ENCODE measurements around the gene CUBN. TPM values are rescaled to one million over a fixed set of nuclear protein-coding genes. Genes with fewer than 3 reads are reported as not detected.

Gene CUBN
- total RNA-seq, 1 donor, result 1.1 TPM

DNA sequence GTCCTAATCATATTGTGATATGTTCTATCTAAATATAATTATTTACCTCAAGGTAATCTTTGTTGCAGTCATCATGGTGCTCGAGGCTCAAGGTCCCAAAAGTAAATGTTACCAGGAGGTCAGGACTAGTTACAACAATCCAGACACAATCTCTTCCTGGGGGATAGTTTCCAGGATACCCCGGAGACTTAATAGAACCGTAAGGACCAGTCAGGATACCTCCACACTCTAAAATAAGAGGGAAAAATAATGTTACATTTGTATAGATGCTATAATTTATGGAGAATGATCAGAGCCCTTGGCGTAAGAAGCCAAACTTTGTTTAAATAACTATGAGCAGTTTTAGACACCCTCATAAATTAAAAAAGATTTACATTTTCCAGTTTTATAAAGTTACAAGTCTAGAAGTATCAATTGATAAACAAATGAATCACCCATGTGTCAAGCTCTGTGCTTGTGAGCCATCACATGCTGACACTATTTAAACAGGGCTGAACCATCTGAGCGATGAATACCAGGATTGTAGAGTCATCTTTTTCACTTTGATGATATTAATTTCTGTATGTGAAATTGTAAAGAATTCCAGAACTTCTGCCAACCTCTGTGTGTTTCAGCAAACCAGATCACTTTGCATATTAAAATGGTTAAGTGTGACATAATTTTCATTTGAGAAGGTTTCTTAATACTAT, 41.3 kb downstream of the CUBN start:
- Histone ChIP-seq H2AFZ (ENCODE audit: low read length) (no peak overlapping the region), H3K9me3 (ENCODE audit: low read depth, low read length) (no peaks in the 10 kb centered on the region), H3K36me3 (ENCODE audit: insufficient read depth, low read length) (no peaks in the 10 kb centered on the region), H3K4me3 (ENCODE audit: insufficient read depth, low read length) (no peak overlapping the region), H3K4me1 (ENCODE audit: insufficient read depth, low read length) (peaks cover 16% of the 10 kb centered on the region), H3K27me3 (ENCODE audit: insufficient read depth, low read length) (no peaks in the 10 kb centered on the region), H3K4me2 (ENCODE audit: insufficient read depth, low read length) (peak overlapping the region; percentile 3), H3K79me2 (ENCODE audit: insufficient read depth, low read length) (no peaks in the 10 kb centered on the region), H3K27ac (ENCODE audit: low read depth, low read length) (peak overlapping the region; percentile 44), H4K20me1 (ENCODE audit: insufficient read depth, low read length) (no peaks in the 10 kb centered on the region)
- TF ChIP-seq, protein P1, sequence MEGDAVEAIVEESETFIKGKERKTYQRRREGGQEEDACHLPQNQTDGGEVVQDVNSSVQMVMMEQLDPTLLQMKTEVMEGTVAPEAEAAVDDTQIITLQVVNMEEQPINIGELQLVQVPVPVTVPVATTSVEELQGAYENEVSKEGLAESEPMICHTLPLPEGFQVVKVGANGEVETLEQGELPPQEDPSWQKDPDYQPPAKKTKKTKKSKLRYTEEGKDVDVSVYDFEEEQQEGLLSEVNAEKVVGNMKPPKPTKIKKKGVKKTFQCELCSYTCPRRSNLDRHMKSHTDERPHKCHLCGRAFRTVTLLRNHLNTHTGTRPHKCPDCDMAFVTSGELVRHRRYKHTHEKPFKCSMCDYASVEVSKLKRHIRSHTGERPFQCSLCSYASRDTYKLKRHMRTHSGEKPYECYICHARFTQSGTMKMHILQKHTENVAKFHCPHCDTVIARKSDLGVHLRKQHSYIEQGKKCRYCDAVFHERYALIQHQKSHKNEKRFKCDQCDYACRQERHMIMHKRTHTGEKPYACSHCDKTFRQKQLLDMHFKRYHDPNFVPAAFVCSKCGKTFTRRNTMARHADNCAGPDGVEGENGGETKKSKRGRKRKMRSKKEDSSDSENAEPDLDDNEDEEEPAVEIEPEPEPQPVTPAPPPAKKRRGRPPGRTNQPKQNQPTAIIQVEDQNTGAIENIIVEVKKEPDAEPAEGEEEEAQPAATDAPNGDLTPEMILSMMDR (IDR thresholded peaks at IDR 0.05; ENCODE audit: extremely low read depth, low read depth, low read length), result no peak
- peak; percentile 29 for DNase-seq (ENCODE audit: insufficient read length, low spot score, missing footprints)

DNA sequence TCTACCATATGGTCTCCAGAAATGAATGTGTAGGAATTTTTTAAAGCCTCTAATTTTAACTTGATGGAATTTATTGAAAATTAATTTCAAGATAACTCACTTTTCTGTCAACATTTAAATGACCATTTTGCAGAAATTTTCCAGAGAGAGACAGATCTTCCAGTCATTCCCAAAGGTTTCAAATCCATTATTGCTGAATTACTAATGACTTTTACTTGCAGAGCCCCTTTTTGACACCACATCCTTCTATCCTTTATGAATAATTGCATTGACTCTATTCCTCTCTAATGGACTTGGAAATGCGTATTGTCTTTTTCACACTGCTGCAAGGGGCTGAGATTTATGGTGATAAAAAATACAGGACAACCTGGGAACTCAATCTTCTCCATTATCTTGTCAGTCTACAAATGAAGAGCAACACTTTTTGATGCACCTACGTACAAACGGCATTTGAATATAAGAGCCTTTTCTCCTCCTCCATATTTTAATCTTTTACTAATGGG, 42.7 kb downstream of the CUBN start:
- TF ChIP-seq, protein P1 (IDR thresholded peaks at IDR 0.05; ENCODE audit: extremely low read depth, low read depth, low read length), result no peak
- Histone ChIP-seq H3K9me3 (ENCODE audit: low read depth, low read length) (no peaks in the 10 kb centered on the region), H3K4me1 (ENCODE audit: insufficient read depth, low read length) (peaks cover 16% of the 10 kb centered on the region), H3K4me2 (ENCODE audit: insufficient read depth, low read length) (no peak overlapping the region), H3K4me3 (ENCODE audit: insufficient read depth, low read length) (no peak overlapping the region), H3K79me2 (ENCODE audit: insufficient read depth, low read length) (no peaks in the 10 kb centered on the region), H3K36me3 (ENCODE audit: insufficient read depth, low read length) (no peaks in the 10 kb centered on the region), H3K27me3 (ENCODE audit: insufficient read depth, low read length) (no peaks in the 10 kb centered on the region), H3K27ac (ENCODE audit: low read depth, low read length) (no peak overlapping the region), H2AFZ (ENCODE audit: low read length) (no peak overlapping the region), H4K20me1 (ENCODE audit: insufficient read depth, low read length) (no peaks in the 10 kb centered on the region)
- no peak for DNase-seq (ENCODE audit: insufficient read length, low spot score, missing footprints)

DNA sequence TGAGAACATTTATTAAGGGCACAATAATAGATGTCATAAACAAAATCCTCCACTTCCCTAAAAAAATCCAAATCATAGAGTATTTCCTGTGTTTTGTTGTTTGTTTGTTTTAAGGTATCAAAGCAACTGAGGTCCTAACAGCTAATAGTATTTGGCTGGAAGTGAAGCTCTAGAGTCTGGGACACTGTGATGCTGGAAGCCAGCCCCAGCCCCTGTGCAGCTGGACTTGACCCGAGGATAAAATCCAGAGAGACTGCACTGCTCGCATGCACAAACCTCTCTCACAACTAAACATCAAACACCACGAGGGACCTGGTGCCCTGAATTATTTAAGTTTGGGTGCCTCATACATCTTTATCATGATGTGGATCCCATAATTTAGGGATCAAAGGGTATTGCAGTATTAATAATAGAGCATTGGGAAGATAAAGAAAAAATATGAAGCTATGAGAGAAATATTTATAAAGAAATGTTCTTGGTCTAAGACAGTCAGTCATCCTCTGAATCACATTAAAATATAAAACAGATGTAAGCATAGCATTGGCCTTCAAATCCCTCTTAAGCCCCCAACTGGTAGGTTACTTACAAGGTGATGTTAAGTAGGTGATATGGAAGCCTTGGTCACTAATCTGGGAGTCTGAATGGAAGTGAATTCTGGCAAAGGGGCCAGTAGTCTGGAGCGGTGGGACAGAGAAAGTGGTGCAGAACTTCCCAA, 44.4 kb downstream of the CUBN start:
- Histone ChIP-seq H2AFZ (ENCODE audit: low read length) (peak overlapping the region; percentile 73), H3K4me1 (ENCODE audit: insufficient read depth, low read length) (peaks cover 16% of the 10 kb centered on the region), H3K79me2 (ENCODE audit: insufficient read depth, low read length) (no peaks in the 10 kb centered on the region), H3K27me3 (ENCODE audit: insufficient read depth, low read length) (no peaks in the 10 kb centered on the region), H3K27ac (ENCODE audit: low read depth, low read length) (no peak overlapping the region), H3K4me2 (ENCODE audit: insufficient read depth, low read length) (no peak overlapping the region), H3K9me3 (ENCODE audit: low read depth, low read length) (no peaks in the 10 kb centered on the region), H4K20me1 (ENCODE audit: insufficient read depth, low read length) (no peaks in the 10 kb centered on the region), H3K36me3 (ENCODE audit: insufficient read depth, low read length) (no peaks in the 10 kb centered on the region), H3K4me3 (ENCODE audit: insufficient read depth, low read length) (no peak overlapping the region)
- TF ChIP-seq, protein P1 (IDR thresholded peaks at IDR 0.05; ENCODE audit: extremely low read depth, low read depth, low read length), result no peak
- no peak for DNase-seq (ENCODE audit: insufficient read length, low spot score, missing footprints)

DNA sequence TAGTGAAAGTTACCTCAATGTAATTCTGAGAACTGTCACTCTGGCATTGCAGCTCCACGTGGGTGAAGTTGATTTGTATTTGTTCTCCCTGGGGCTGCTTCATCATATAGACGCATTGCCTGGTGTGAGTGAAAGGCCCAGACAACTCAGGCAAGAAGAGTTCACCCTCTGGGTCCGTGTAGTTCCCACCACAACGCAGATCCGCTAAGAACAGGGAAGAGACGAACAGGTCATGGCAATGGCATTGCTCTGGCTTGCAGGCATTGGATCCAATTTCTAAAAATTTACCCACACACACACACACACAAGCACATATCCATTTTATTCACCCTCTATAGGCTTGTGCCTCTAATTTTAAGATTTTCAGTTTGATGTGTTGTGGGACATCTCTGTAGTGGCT, 45.4 kb downstream of the CUBN start:
- no peak overlapping the region for H3K27ac ChIP-seq (ENCODE audit: low read depth, low read length)

More for the DNA sequence above, 45.4 kb downstream of the CUBN start:
- no peak overlapping the region for H3K4me3 ChIP-seq (ENCODE audit: insufficient read depth, low read length)
- H3K36me3 ChIP-seq (ENCODE audit: insufficient read depth, low read length), result no peaks in the 10 kb centered on the region
- H3K27me3 ChIP-seq (ENCODE audit: insufficient read depth, low read length), result no peaks in the 10 kb centered on the region
- H3K9me3 ChIP-seq (ENCODE audit: low read depth, low read length), result no peaks in the 10 kb centered on the region
- H3K4me1 ChIP-seq (ENCODE audit: insufficient read depth, low read length), result peaks cover 16% of the 10 kb centered on the region
- H3K79me2 ChIP-seq (ENCODE audit: insufficient read depth, low read length), result no peaks in the 10 kb centered on the region
- TF ChIP-seq, protein P1 (IDR thresholded peaks at IDR 0.05; ENCODE audit: extremely low read depth, low read depth, low read length), result no peak
- H4K20me1 ChIP-seq (ENCODE audit: insufficient read depth, low read length), result no peaks in the 10 kb centered on the region
- H2AFZ ChIP-seq (ENCODE audit: low read length), result no peak overlapping the region
- no peak overlapping the region for H3K4me2 ChIP-seq (ENCODE audit: insufficient read depth, low read length)
- DNase-seq (ENCODE audit: insufficient read length, low spot score, missing footprints), result no peak
